Measurements from ENCODE around the gene TEX48. TPM values are rescaled to one million over a fixed set of nuclear protein-coding genes. Genes with fewer than 3 reads are reported as not detected.

Gene TEX48
- total RNA-seq, 2 experiments from 2014 or later, result not detected

DNA sequence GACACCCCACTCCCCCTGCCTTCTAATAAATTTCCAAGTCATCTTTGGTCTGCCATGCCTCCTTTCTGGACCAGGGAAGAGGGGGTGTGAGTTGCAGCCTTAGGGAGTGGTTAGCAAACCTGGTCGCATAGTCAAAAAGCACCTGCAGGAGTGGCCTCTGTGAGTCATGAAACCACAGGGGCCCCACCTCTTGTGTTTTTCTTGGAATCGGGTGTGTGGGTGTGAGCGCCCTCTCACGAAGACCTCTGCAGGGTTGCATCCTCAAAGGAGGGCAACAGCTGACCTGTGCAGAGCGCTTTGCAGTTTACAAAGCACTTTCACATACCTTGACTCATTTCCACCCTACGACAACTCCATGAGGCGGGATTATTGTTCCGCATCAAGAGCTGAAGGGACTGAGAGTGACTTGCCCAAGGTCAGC, 36.8 kb upstream of the TEX48 start:
- intact Hi-C loops (cut with micrococcal nuclease), result loop anchor here (1.0 to 5.0 kb wide), 7 partner anchors 14 to 270 kb away; partner anchors contain the start of gene TEX48
- CTCF ChIA-PET, result interaction anchor here (0.6 to 3.3 kb wide), 10 partner anchors 11 to 286 kb away, joined by 3 to 19 read pairs (median 3); partner anchors contain the start of gene TEX48
- H3K4me3 Mint-ChIP-seq, result peak overlapping the region; percentile 22

DNA sequence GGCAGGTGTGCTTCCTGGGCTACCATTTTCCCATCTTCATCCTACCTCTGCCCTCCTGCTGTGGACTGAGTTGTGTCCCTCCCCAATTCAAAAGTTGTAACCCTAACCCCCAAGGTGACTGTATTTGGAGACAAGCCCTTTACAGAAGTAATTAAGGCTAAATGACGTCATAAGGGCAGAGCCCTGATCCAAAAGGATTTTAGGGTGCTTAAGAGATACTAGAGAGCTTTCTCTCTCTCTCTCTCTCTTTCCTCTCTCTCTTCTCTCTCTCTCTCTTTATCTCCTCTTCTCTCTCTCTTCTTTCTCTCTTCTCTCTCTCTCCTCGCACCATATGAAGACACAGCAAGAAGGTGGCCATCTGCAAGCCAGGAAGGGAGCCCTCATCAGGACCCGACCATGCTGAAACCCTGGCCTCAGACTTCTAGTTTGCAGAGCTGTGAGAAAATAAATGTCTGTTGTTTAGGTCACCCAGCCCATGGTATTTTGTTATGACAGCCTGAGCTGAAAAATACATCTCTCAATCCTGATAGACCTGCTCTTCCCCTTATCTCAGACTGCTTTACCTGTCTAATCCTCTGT, 36.0 kb upstream of the TEX48 start:
- DNase-seq, result no peak
- Mint-ChIP-seq H3K36me3 (ENCODE audit: low read depth) (peaks cover 7% of the 10 kb centered on the region), H3K27ac (peak overlapping the region; percentile 81), H3K27me3 (ENCODE audit: low read depth) (peaks cover 5% of the 10 kb centered on the region), H3K4me3 (no peak overlapping the region), H3K9me3 (peaks cover 4% of the 10 kb centered on the region), H3K4me1 (ENCODE audit: low read depth) (peaks cover 49% of the 10 kb centered on the region)
- intact Hi-C loops (cut with micrococcal nuclease), result loop anchor here (1.0 to 5.0 kb wide), 3 partner anchors 20 to 177 kb away; partner anchors contain the start of gene TEX48
- CTCF ChIA-PET, result interaction anchor here (1.0 to 3.3 kb wide), 7 partner anchors 11 to 189 kb away, joined by 3 to 19 read pairs (median 4); partner anchors contain the start of gene TEX48

More for the DNA sequence above, 36.8 kb upstream of the TEX48 start:
- DNase-seq, result peak; percentile 97
- Mint-ChIP-seq H3K36me3 (ENCODE audit: low read depth) (peaks cover 7% of the 10 kb centered on the region), H3K4me1 (ENCODE audit: low read depth) (peaks cover 49% of the 10 kb centered on the region), H3K27ac (peak overlapping the region; percentile 81), H3K27me3 (ENCODE audit: low read depth) (peaks cover 5% of the 10 kb centered on the region), H3K9me3 (peaks cover 4% of the 10 kb centered on the region)

DNA sequence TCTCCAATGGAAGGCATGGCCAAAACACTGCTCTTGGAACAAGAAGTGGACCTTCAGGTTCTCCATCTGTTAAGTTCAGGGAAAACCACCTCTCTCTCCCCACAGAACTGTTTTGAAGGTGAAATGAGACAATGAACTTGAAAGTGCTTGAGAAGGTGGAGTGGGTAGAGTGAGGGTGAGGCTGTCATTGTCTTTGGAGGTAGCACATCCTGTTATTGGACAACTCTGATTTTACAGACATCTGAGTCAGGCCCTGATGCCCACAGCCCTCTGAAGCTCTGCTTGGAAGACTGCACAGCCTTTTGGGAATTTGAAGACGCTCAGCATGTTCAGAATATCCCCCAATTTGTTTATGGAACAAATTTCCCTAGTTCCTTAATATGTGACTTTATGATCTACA, 27.6 kb upstream of the TEX48 start:
- peaks cover 30% of the 10 kb centered on the region for H3K4me1 Mint-ChIP-seq (ENCODE audit: low read depth)
- CTCF ChIA-PET, result interaction anchor here (5.3 kb wide), 1 partner anchor 28 kb away, joined by 27 read pairs; the partner anchor contains the start of gene TEX48
- no peaks in the 10 kb centered on the region for H3K27me3 Mint-ChIP-seq (ENCODE audit: low read depth)
- H3K27ac Mint-ChIP-seq, result no peak overlapping the region
- no peaks in the 10 kb centered on the region for H3K36me3 Mint-ChIP-seq (ENCODE audit: low read depth)
- H3K9me3 Mint-ChIP-seq, result no peaks in the 10 kb centered on the region
- intact Hi-C loops (cut with micrococcal nuclease), result no loop called here
- H3K4me3 Mint-ChIP-seq, result no peak overlapping the region
- DNase-seq, result peak; percentile 22

DNA sequence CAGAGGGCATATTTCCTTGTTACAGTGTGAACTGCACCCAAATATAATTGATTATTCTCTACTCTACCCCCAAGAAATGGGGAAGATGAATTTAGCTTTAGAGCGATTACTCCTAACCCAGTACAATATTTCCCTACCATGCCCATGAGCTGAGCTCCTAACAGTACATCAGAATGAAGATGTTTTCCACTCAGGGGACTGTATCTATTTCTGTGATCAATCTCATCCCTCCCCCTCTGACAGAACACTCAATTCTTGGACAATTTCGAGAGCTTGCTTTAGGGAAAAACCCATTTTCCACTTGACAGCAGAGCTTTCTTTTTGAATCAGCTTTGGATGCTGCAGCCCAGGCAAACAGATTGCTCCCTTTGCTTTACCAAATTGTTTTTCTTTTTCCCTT, 24.7 kb upstream of the TEX48 start:
- peak overlapping the region; percentile 41 for H3K4me3 Mint-ChIP-seq
- H3K9me3 Mint-ChIP-seq, result no peaks in the 10 kb centered on the region
- H3K36me3 Mint-ChIP-seq (ENCODE audit: low read depth), result no peaks in the 10 kb centered on the region
- intact Hi-C loops (cut with micrococcal nuclease), result no loop called here
- H3K4me1 Mint-ChIP-seq (ENCODE audit: low read depth), result peaks cover 30% of the 10 kb centered on the region
- CTCF ChIA-PET, result interaction anchor here (0.6 to 5.3 kb wide), 14 partner anchors 8 to 599 kb away, joined by 3 to 27 read pairs (median 4); partner anchors contain the start of gene TEX48
- DNase-seq, result no peak
- H3K27me3 Mint-ChIP-seq (ENCODE audit: low read depth), result no peaks in the 10 kb centered on the region
- H3K27ac Mint-ChIP-seq, result peak overlapping the region; percentile 38

DNA sequence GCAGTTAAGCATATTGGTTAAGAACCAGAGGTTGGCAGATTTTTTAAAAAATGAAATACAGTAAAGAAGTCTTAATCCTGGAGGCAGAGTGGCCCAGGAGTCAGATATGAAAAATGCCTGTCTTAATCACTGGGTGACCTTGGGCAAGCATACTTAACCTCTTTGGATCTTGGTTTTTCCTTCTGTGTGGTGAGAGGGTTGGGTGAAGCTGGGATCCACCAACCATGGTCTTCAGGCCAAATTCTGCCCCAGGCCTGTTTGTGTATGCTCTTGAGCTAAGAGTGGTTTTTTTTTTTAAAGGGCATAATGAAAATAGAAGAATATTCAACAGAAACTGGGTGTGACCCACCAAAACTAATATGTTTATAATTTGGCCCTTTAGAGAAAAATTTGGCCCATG, 20.0 kb upstream of the TEX48 start:
- peaks cover 38% of the 10 kb centered on the region for H3K4me1 Mint-ChIP-seq (ENCODE audit: low read depth)
- intact Hi-C loops (cut with micrococcal nuclease), result no loop called here
- CTCF ChIA-PET, result interaction anchor here (1.6 kb wide), 1 partner anchor 34 kb away, joined by 4 read pairs; no protein-coding TSS in a partner anchor
- H3K4me3 Mint-ChIP-seq, result no peak overlapping the region
- DNase-seq, result no peak
- no peak overlapping the region for H3K27ac Mint-ChIP-seq
- peaks cover 3% of the 10 kb centered on the region for H3K36me3 Mint-ChIP-seq (ENCODE audit: low read depth)
- H3K27me3 Mint-ChIP-seq (ENCODE audit: low read depth), result no peaks in the 10 kb centered on the region
- H3K9me3 Mint-ChIP-seq, result no peaks in the 10 kb centered on the region

DNA sequence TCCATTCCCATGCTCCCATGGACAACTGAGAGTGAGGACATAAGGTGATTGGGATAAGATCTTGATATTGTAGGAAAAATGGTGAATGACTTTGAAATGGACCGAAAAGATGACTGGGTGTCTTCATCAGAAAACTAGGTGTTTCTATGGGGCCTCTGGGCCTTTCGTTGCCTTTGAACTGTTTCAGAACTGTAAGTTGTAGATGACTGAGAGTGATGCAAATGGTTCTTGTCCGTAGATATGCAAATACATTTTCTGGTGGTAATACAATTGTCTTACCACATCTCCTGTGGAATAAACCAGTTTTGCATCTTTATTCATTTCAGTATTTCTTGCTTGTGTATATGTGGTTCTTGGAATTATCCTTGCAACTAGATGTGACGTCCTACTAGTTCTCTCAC, 16.0 kb upstream of the TEX48 start:
- CTCF ChIA-PET, result interaction anchor here (0.6 to 5.1 kb wide), 12 partner anchors 9 to 317 kb away, joined by 3 to 24 read pairs (median 5); partner anchors contain the start of genes TEX48 and TNFSF15
- DNase-seq, result peak; percentile 72
- Mint-ChIP-seq H3K4me3 (peak overlapping the region; percentile 11), H3K27me3 (ENCODE audit: low read depth) (no peaks in the 10 kb centered on the region), H3K27ac (peak overlapping the region; percentile 98), H3K4me1 (ENCODE audit: low read depth) (peaks cover 64% of the 10 kb centered on the region), H3K36me3 (ENCODE audit: low read depth) (peaks cover 3% of the 10 kb centered on the region), H3K9me3 (no peaks in the 10 kb centered on the region)
- intact Hi-C loops (cut with micrococcal nuclease), result loop anchor here (1.0 to 2.0 kb wide), 6 partner anchors 8 to 511 kb away; no protein-coding TSS in a partner anchor

DNA sequence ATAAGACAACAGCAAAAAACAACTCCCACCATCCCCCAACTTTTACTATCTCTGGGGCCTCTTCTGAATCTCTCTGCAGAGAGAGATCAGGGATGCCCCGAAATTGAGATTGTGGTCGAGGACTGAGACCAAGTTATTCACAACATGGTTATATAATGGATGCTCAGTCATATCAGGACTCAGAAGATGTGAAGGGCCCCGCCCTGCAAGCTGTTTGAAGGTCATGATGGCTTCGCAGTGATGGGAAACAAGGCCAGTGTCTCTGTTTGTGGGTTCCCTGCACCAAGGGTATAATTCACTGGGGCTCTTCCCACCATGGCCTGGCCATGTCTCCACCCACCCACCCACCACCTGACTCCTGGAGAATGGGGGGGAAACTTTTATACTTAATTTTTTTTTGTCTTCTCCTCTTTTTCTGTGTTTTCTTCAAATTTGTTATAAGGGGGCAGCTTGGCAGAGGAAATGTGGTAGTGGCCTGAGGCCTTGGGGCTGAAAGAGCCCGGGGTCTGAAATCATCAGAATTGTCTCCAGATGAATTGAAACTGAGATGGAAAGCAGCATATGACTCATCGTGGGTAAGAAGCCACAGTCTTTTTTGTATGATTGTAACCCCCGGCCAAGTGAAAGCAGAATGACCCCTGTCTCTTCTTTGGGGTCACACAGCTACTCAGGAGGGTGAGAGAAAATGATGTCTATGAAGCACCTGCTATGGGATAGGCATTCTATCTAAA, 15.0 kb upstream of the TEX48 start:
- CTCF ChIA-PET, result interaction anchor here (0.7 to 5.1 kb wide), 6 partner anchors 10 to 310 kb away, joined by 3 to 24 read pairs (median 3); partner anchors contain the start of genes TEX48 and TNFSF15
- peaks cover 3% of the 10 kb centered on the region for H3K36me3 Mint-ChIP-seq (ENCODE audit: low read depth)
- H3K27ac Mint-ChIP-seq, result peak overlapping the region; percentile 98

DNA sequence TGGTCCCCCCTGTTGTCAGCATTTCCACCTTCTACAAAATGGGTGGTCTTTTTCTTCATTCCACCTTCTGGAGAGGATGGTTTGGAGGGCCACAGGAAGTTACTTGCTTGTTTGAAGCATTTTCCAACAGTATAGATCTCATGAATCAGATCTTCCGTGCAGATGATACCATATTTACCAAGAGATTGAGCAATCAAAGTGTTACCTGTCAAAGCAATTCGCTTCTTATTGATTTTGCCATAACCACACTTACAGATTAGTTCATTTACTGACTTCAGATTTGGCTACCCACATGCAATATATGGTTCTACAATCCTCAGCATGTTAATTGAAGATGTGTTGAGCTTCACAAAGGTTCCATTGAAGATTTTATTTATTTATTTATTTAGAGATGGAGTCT, 14.0 kb upstream of the TEX48 start:
- no peak for DNase-seq
- CTCF ChIA-PET, result interaction anchor here (0.9 to 5.1 kb wide), 4 partner anchors 11 to 45 kb away, joined by 3 to 24 read pairs (median 4); partner anchors contain the start of gene TEX48
- peak overlapping the region; percentile 98 for H3K27ac Mint-ChIP-seq
- H3K9me3 Mint-ChIP-seq, result no peaks in the 10 kb centered on the region
- intact Hi-C loops (cut with micrococcal nuclease), result loop anchor here (2.0 kb wide), 1 partner anchor 513 kb away; no protein-coding TSS in a partner anchor
- peaks cover 80% of the 10 kb centered on the region for H3K4me1 Mint-ChIP-seq (ENCODE audit: low read depth)
- H3K4me3 Mint-ChIP-seq, result no peak overlapping the region
- H3K27me3 Mint-ChIP-seq (ENCODE audit: low read depth), result no peaks in the 10 kb centered on the region
- peaks cover 3% of the 10 kb centered on the region for H3K36me3 Mint-ChIP-seq (ENCODE audit: low read depth)

More for the DNA sequence above, 15.0 kb upstream of the TEX48 start:
- no peaks in the 10 kb centered on the region for H3K27me3 Mint-ChIP-seq (ENCODE audit: low read depth)
- intact Hi-C loops (cut with micrococcal nuclease), result loop anchor here (2.0 kb wide), 1 partner anchor 512 kb away; no protein-coding TSS in a partner anchor
- H3K4me1 Mint-ChIP-seq (ENCODE audit: low read depth), result peaks cover 74% of the 10 kb centered on the region
- H3K4me3 Mint-ChIP-seq, result peak overlapping the region; percentile 54
- peak; percentile 89 for DNase-seq
- H3K9me3 Mint-ChIP-seq, result no peaks in the 10 kb centered on the region

DNA sequence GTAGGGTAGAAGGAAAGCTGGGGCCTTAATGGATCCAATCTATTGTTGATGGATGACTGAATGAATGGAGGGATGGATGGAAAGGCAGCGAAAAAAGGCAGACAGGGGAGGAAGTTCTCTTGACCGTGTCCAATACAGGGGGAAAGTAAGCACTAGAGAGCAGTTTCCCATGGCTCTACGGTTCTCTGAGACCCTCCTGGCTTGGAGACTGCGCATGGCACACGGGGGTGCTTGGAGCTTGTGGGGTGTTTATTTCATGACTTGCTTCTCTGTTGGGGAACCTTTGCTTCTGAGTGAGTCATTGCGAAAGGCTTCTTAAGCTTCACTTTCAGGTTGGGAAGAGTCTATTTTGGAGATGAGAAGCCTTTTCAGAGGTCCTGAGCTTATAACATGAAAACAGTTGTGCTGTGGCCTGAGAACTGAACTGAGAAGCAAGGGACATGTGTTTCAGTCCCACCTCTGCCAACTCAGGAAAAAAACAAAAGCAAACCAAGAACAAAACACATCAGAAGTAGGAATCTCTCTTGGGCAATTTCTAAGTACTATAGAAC, 12.8 kb upstream of the TEX48 start:
- peaks cover 91% of the 10 kb centered on the region for H3K4me1 Mint-ChIP-seq (ENCODE audit: low read depth)
- intact Hi-C loops (cut with micrococcal nuclease), result loop anchor here (5.0 kb wide), 1 partner anchor 133 kb away; no protein-coding TSS in a partner anchor
- DNase-seq, result peak; percentile 50

DNA sequence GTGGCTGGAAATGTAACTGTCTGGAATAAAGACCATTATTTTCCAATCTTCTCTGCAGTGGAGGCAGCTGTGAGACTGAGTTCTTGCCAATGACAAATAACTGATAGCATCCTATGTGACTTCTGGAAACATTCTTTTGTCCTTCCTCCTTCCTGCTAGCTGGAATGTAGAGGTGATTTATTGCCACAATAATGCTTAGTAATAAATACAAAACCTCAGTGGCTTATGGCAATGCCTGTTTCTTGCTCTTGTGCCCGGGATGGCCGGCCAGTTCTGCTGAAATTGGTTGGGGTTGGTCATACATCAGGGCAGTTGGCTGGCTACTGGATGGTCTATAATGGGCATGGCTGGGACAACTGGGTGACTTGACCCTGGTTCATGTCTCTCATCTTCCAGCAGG, 12.2 kb upstream of the TEX48 start:
- intact Hi-C loops (cut with micrococcal nuclease), result loop anchor here (5.0 kb wide), 1 partner anchor 133 kb away; no protein-coding TSS in a partner anchor
- H3K27me3 Mint-ChIP-seq (ENCODE audit: low read depth), result no peaks in the 10 kb centered on the region
- peak overlapping the region; percentile 20 for H3K27ac Mint-ChIP-seq
- H3K36me3 Mint-ChIP-seq (ENCODE audit: low read depth), result no peaks in the 10 kb centered on the region
- H3K9me3 Mint-ChIP-seq, result no peaks in the 10 kb centered on the region
- H3K4me3 Mint-ChIP-seq, result no peak overlapping the region
- CTCF ChIA-PET, result interaction anchor here (0.5 to 4.3 kb wide), 7 partner anchors 12 to 233 kb away, joined by 3 to 33 read pairs (median 4); partner anchors contain the start of gene TEX48
- no peak for DNase-seq
- H3K4me1 Mint-ChIP-seq (ENCODE audit: low read depth), result peaks cover 90% of the 10 kb centered on the region

More for the DNA sequence above, 12.8 kb upstream of the TEX48 start:
- H3K4me3 Mint-ChIP-seq, result no peak overlapping the region
- H3K27ac Mint-ChIP-seq, result peak overlapping the region; percentile 20
- no peaks in the 10 kb centered on the region for H3K27me3 Mint-ChIP-seq (ENCODE audit: low read depth)
- H3K9me3 Mint-ChIP-seq, result no peaks in the 10 kb centered on the region
- H3K36me3 Mint-ChIP-seq (ENCODE audit: low read depth), result peaks cover 3% of the 10 kb centered on the region
- CTCF ChIA-PET, result interaction anchor here (0.5 to 1.7 kb wide), 8 partner anchors 12 to 234 kb away, joined by 3 to 6 read pairs (median 4); no protein-coding TSS in a partner anchor

DNA sequence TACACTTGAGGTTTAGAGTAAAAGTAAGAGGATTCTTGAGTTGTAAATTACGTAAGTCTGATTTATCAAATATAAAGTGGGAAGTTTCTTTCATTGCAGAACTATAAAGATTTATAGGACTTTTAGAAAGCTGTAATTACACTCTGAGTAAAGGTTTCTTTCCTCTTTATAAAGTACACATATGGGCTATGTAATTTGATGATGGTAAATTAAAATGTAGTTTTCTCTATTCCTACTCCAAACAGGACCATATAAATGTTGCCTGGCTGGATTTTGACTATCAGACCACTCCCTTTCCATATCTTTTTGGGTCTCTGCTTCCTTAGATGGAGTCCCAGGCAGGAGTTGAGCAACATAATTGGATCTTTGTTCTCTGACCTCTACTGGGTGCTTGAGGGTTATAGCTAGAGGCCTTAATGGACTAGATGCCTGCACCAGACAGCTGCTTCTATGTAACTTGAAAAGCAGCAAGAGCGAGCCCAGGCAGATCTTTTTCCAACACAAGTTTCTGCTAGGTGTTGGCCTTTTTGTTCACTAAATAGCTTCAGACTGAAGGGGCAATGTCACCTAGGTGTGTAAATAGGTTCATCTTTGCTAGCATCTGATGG, 11.4 kb upstream of the TEX48 start:
- no peak for DNase-seq
- no peak overlapping the region for H3K4me3 Mint-ChIP-seq
- H3K36me3 Mint-ChIP-seq (ENCODE audit: low read depth), result no peaks in the 10 kb centered on the region
- no peaks in the 10 kb centered on the region for H3K27me3 Mint-ChIP-seq (ENCODE audit: low read depth)
- no peaks in the 10 kb centered on the region for H3K9me3 Mint-ChIP-seq
- intact Hi-C loops (cut with micrococcal nuclease), result loop anchor here (5.0 kb wide), 1 partner anchor 134 kb away; no protein-coding TSS in a partner anchor
- peaks cover 86% of the 10 kb centered on the region for H3K4me1 Mint-ChIP-seq (ENCODE audit: low read depth)
- H3K27ac Mint-ChIP-seq, result peak overlapping the region; percentile 94
- CTCF ChIA-PET, result interaction anchor here (1.0 to 4.3 kb wide), 7 partner anchors 12 to 236 kb away, joined by 3 to 33 read pairs (median 4); partner anchors contain the start of gene TEX48
